Chondrocyte (in vitro differentiated cells): ENCODE data around the gene PADI2. TPM values are rescaled to one million over a fixed set of nuclear protein-coding genes. Genes with fewer than 3 reads are reported as not detected.

Experiments
- DNase-seq: peaks from one replicate; pipeline ENCODE4 v3.0.0; 2021; ENCODE audit warnings: mixed read lengths, low spot score
- H3K27ac Mint-ChIP-seq: one replicate; pipeline ENCODE4 v1.8.0; 2021; ENCODE audit warnings: mild to moderate bottlenecking, moderate library complexity, mixed read lengths; ENCODE audit not compliant: unreplicated experiment
- H3K27me3 Mint-ChIP-seq: 2 replicates; pipeline ENCODE4 v1.8.0; 2021; ENCODE audit warnings: low read depth, mixed read lengths
- H3K36me3 Mint-ChIP-seq: 2 replicates; pipeline ENCODE4 v1.8.0; 2021; ENCODE audit warnings: low read depth, mixed read lengths
- H3K4me1 Mint-ChIP-seq: 2 replicates; pipeline ENCODE4 v1.8.0; 2021; ENCODE audit warnings: low read depth, mild to moderate bottlenecking, mixed read lengths
- H3K4me3 Mint-ChIP-seq: one replicate; pipeline ENCODE4 v1.8.0; 2021; ENCODE audit warnings: mild to moderate bottlenecking, moderate library complexity, mixed read lengths; ENCODE audit not compliant: unreplicated experiment
- H3K9me3 Mint-ChIP-seq: 2 replicates; pipeline ENCODE4 v1.8.0; 2021; ENCODE audit warnings: low read depth, mixed read lengths
- CTCF ChIP-seq: fragments of 200-600 bp; sonication (generic); IDR thresholded peaks from 2 replicates; pipeline ENCODE4 v1.5.0; 2021; ENCODE audit warnings: antibody characterized with exemption, mild to moderate bottlenecking, moderate library complexity
- total RNA-seq: library from RNA; stranded (reverse); gene quantifications from 3 replicates; pipeline ENCODE4 v1.2.1, GENCODE V29; 2021

The PADI2 gene
- total RNA-seq, 1 donor from 2014 or later = 74.9 TPM

- Mint-ChIP-seq H3K27ac (no peak overlapping the region), H3K4me1 (peaks cover 25% of the 10 kb centered on the region), H3K9me3 (no peaks in the 10 kb centered on the region), H3K27me3 (no peaks in the 10 kb centered on the region), H3K36me3 (no peaks in the 10 kb centered on the region), H3K4me3 (no peak overlapping the region)
- no peak for TF ChIP-seq CTCF
- DNase-seq = no peak
These were observed 44.8 kb upstream of the PADI2 start for GRCh38 chr1:17163789-17164666.

- H3K4me3 Mint-ChIP-seq = no peak overlapping the region
- TF ChIP-seq CTCF = no peak
- no peak for DNase-seq
- no peaks in the 10 kb centered on the region for H3K27me3 Mint-ChIP-seq
- no peaks in the 10 kb centered on the region for H3K9me3 Mint-ChIP-seq
- no peak overlapping the region for H3K27ac Mint-ChIP-seq
- H3K4me1 Mint-ChIP-seq = peaks cover 19% of the 10 kb centered on the region
- H3K36me3 Mint-ChIP-seq = no peaks in the 10 kb centered on the region
These were observed 44.1 kb upstream of the PADI2 start for GRCh38 chr1:17163371-17163770.

- Mint-ChIP-seq H3K4me1 (peaks cover 14% of the 10 kb centered on the region), H3K9me3 (no peaks in the 10 kb centered on the region), H3K27me3 (no peaks in the 10 kb centered on the region), H3K27ac (no peak overlapping the region), H3K36me3 (no peaks in the 10 kb centered on the region), H3K4me3 (no peak overlapping the region)
- DNase-seq = no peak
- no peak for TF ChIP-seq CTCF
These were observed 43.7 kb upstream of the PADI2 start for GRCh38 chr1:17162941-17163340.

GRCh38 chr1:17161926-17162800 is 42.9 kb upstream of the PADI2 start:
- H3K4me1 Mint-ChIP-seq = peaks cover 7% of the 10 kb centered on the region
- H3K27ac Mint-ChIP-seq = no peak overlapping the region
- no peaks in the 10 kb centered on the region for H3K9me3 Mint-ChIP-seq
- no peaks in the 10 kb centered on the region for H3K36me3 Mint-ChIP-seq
- H3K4me3 Mint-ChIP-seq = no peak overlapping the region
- no peak for TF ChIP-seq CTCF
- DNase-seq = no peak
- no peaks in the 10 kb centered on the region for H3K27me3 Mint-ChIP-seq

- TF ChIP-seq CTCF = no peak
- H3K4me3 Mint-ChIP-seq = no peak overlapping the region
- H3K9me3 Mint-ChIP-seq = peaks cover 4% of the 10 kb centered on the region
- DNase-seq = no peak
- H3K4me1 Mint-ChIP-seq = peaks cover 3% of the 10 kb centered on the region
- H3K36me3 Mint-ChIP-seq = no peaks in the 10 kb centered on the region
- no peak overlapping the region for H3K27ac Mint-ChIP-seq
- H3K27me3 Mint-ChIP-seq = no peaks in the 10 kb centered on the region
These were observed 42.0 kb upstream of the PADI2 start for GRCh38 chr1:17161137-17161740.
